ENCODE data around the gene AAGAB. TPM values are rescaled to one million over a fixed set of nuclear protein-coding genes. Genes with fewer than 3 reads are reported as not detected.

The AAGAB gene
- total RNA-seq, 1 experiment from 2014 or later: 56.5 TPM

DNA sequence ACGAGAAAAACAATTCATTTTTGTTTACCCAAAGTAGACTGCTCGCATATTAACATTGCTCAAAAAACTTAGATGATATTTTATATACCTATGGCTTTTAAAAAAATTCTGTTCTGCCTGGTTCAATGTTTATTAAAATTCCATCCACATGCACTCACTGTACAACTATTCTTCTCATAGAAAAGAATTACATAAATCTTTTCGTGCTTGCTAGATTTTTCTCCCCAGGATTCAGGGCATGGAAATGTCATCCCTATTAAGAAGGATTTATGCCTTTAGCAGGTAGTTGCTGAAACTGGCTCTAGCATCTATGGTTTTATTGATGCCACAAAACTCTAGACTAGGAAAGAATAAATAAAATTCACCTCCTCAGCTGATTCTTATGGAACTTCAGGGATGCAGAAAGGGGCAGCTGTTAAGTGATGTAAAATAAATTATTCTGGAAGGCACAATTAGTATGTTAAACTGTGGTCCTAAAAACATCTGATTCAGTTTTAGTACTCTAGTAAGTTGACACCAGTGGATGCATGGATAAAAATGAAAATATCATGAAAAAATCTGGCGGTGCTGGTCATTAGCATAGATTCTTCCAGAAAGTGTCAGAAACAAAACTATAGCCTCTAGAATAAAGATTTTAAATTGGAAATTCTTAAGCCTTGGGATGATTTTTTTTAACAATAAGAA is 41.6 kb downstream of the AAGAB start:
- Histone ChIP-seq H3K36me3 (ENCODE audit: low read depth) (0 out of 2 replicates have a peak, but pooled peaks cover 7% of the 10 kb centered on the region), H3K27ac (no peak overlapping the region), H3K4me2 (no peak overlapping the region), H3K9me2 (ENCODE audit: insufficient read depth) (no peaks in the 10 kb centered on the region), H3K27me3 (ENCODE audit: insufficient read depth, low read depth) (no peaks in the 10 kb centered on the region), H3K79me2 (ENCODE audit: low read depth) (no peaks in the 10 kb centered on the region), H2AFZ (no peak overlapping the region), H3K4me1 (replicated peaks; ENCODE audit: insufficient read depth) (no peaks in the 10 kb centered on the region), H4K20me1 (ENCODE audit: insufficient read depth) (no peaks in the 10 kb centered on the region), H3F3A (ENCODE audit: insufficient read depth, low read depth) (no peaks in the 10 kb centered on the region), H3K9me3 (ENCODE audit: insufficient read depth, low read depth) (no peaks in the 10 kb centered on the region), H3K4me3 (no peak overlapping the region)
- no peak for DNase-seq
- TF ChIP-seq, protein P1, sequence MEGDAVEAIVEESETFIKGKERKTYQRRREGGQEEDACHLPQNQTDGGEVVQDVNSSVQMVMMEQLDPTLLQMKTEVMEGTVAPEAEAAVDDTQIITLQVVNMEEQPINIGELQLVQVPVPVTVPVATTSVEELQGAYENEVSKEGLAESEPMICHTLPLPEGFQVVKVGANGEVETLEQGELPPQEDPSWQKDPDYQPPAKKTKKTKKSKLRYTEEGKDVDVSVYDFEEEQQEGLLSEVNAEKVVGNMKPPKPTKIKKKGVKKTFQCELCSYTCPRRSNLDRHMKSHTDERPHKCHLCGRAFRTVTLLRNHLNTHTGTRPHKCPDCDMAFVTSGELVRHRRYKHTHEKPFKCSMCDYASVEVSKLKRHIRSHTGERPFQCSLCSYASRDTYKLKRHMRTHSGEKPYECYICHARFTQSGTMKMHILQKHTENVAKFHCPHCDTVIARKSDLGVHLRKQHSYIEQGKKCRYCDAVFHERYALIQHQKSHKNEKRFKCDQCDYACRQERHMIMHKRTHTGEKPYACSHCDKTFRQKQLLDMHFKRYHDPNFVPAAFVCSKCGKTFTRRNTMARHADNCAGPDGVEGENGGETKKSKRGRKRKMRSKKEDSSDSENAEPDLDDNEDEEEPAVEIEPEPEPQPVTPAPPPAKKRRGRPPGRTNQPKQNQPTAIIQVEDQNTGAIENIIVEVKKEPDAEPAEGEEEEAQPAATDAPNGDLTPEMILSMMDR (conservative IDR thresholded peaks at IDR 0.05): no peak
- no peak for TF ChIP-seq EZH2 (IDR thresholded peaks at IDR 0.05; ENCODE audit: low read depth)
- intact Hi-C loops (cut with micrococcal nuclease; ENCODE audit: unreplicated experiment): no loop called here
- POLR2A ChIA-PET (ENCODE audit: unreplicated experiment): no interaction called here
- no TSS peak for BruUV-seq (replicated peaks)
- CTCF ChIA-PET: interaction anchor here (0.6 kb wide), 1 partner anchor 266 kb away, joined by 3 read pairs; no protein-coding TSS in a partner anchor

DNA sequence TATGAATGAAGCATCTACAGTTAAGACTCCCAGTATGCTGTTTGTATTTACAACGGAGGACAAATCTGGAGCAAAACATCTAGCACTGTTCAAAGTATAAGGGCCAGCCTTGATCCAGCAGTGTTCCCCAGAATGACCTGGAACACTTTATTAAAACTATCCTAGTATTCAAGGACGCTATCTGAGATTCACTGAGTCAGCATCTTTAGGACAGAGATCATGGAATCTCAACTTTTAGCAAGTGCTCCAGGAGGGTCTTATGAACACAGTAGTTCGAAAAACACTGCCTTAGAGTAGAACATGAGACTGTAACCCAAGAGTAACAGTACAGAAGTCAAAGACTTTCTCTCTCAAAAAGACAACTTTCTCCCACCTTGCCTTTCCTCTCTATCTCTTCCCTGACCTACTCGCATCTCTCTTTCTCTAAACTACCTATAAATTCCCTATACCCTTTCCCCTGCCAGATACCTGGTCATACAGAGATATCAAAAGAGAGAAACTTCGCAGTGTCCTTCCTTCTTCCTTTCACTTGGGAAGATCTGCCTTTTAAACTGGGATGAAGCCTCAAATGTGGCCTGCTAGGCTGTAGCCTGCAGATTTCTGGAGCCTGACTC is 43.8 kb downstream of the AAGAB start:
- intact Hi-C loops (cut with micrococcal nuclease; ENCODE audit: unreplicated experiment): no loop called here
- H3K36me3 ChIP-seq (ENCODE audit: low read depth): 0 out of 2 replicates have a peak, but pooled peaks cover 7% of the 10 kb centered on the region
- POLR2A ChIA-PET (ENCODE audit: unreplicated experiment): no interaction called here

DNA sequence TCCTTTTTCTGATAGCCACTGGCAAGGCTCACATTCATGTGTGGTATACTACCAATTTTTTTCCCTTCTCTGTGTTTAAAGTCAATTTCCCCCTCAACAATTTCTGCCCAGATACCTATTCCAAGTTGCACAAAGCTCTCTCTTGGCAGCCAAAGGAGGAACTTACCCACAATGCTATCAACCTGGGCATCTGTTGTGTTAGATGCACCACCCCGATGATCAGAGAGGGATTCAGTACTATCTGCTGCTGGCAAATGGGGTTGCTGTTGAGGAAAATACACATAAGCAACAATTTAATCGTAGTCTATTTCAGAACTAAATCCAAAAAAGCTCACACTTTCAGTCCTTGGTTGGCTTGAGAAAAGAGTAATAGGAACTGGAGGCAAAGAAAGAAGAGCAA is 46.1 kb downstream of the AAGAB start:
- no TSS peak for BruUV-seq (replicated peaks)
- no peaks in the 10 kb centered on the region for H3K79me2 ChIP-seq (ENCODE audit: low read depth)
- DNase-seq: no peak
- ChIA-PET POLR2A (ENCODE audit: unreplicated experiment) (no interaction called here), CTCF (no interaction called here)
- H3K36me3 ChIP-seq (ENCODE audit: low read depth): peaks cover 27% of the 10 kb centered on the region; the same call in 1 of the 2 replicates
- H3K9me3 ChIP-seq (ENCODE audit: insufficient read depth, low read depth): no peaks in the 10 kb centered on the region
- no peaks in the 10 kb centered on the region for H3F3A ChIP-seq (ENCODE audit: insufficient read depth, low read depth)
- no peaks in the 10 kb centered on the region for H4K20me1 ChIP-seq (ENCODE audit: insufficient read depth)
- no peak overlapping the region for H2AFZ ChIP-seq
- H3K4me2 ChIP-seq: no peak overlapping the region
- intact Hi-C loops (cut with micrococcal nuclease; ENCODE audit: unreplicated experiment): no loop called here
- no peaks in the 10 kb centered on the region for H3K4me1 ChIP-seq (replicated peaks; ENCODE audit: insufficient read depth)
- no peaks in the 10 kb centered on the region for H3K9me2 ChIP-seq (ENCODE audit: insufficient read depth)
- no peaks in the 10 kb centered on the region for H3K27me3 ChIP-seq (ENCODE audit: insufficient read depth, low read depth)
- no peak overlapping the region for H3K4me3 ChIP-seq
- TF ChIP-seq, protein P1 (conservative IDR thresholded peaks at IDR 0.05): no peak
- no peak for TF ChIP-seq EZH2 (IDR thresholded peaks at IDR 0.05; ENCODE audit: low read depth)
- no peak overlapping the region for H3K27ac ChIP-seq

More for the DNA sequence above, 43.8 kb downstream of the AAGAB start:
- Histone ChIP-seq H3K27me3 (ENCODE audit: insufficient read depth, low read depth) (no peaks in the 10 kb centered on the region), H2AFZ (no peak overlapping the region), H4K20me1 (ENCODE audit: insufficient read depth) (no peaks in the 10 kb centered on the region), H3K4me2 (no peak overlapping the region), H3K9me2 (ENCODE audit: insufficient read depth) (no peaks in the 10 kb centered on the region), H3F3A (ENCODE audit: insufficient read depth, low read depth) (no peaks in the 10 kb centered on the region), H3K79me2 (ENCODE audit: low read depth) (no peaks in the 10 kb centered on the region), H3K4me3 (no peak overlapping the region), H3K9me3 (ENCODE audit: insufficient read depth, low read depth) (no peaks in the 10 kb centered on the region), H3K27ac (no peak overlapping the region), H3K4me1 (replicated peaks; ENCODE audit: insufficient read depth) (no peaks in the 10 kb centered on the region)
- TF ChIP-seq EZH2 (IDR thresholded peaks at IDR 0.05; ENCODE audit: low read depth): no peak
- TF ChIP-seq, protein P1 (conservative IDR thresholded peaks at IDR 0.05): no peak
- CTCF ChIA-PET: no interaction called here
- DNase-seq: no peak
- BruUV-seq (replicated peaks): no TSS peak

Data from PC-9 (cell line).